Panc1 (cell line): Measurements from ENCODE around the gene GAS2. TPM values are rescaled to one million over a fixed set of nuclear protein-coding genes. Genes with fewer than 3 reads are reported as not detected.

Experiments
- ATAC-seq: fragments of 200-7000 bp; cut with Tn5 transposase; 2 replicates; pipeline ENCODE4 v1.9.1; 2020; ENCODE audit warnings: mild to moderate bottlenecking, moderate library complexity
- BruUV-seq: library from RNA; stranded (reverse); fragments of 400-500 nt; replicated peaks from 2 replicates; lab custom pipeline; 2021; lab: Mats Ljungman, UMichigan
- CTCF ChIA-PET: fragments of 300-600 bp; sonication (Branson Sonifier 250); formaldehyde crosslinking; loops from one replicate; lab custom pipeline; 2022; ENCODE audit warnings: antibody characterized with exemption; lab: Charles Lee
- POLR2A ChIA-PET: fragments of 300-600 bp; sonication (Branson Sonifier 250); formaldehyde crosslinking; loops from one replicate; lab custom pipeline; 2022; ENCODE audit warnings: antibody characterized with exemption; lab: Charles Lee
- DNase-seq: peaks from one replicate; pipeline ENCODE4 v3.0.0-alpha.2; 2010; ENCODE audit warnings: low read depth, low spot score
- H3K27ac ChIP-seq: 2 replicates; pipeline ENCODE4 v1.5.1; 2011; ENCODE audit warnings: mild to moderate bottlenecking, low read length, inconsistent platforms
- H3K27me3 ChIP-seq: fragments of 200-500 bp; sonication (Bioruptor generic); 2 replicates; pipeline ENCODE4 v1.6.0; 2014; ENCODE audit warnings: low read length, inconsistent platforms; ENCODE audit not compliant: control insufficient read depth, insufficient read depth
- H3K36me3 ChIP-seq: fragments of 200-500 bp; sonication (Bioruptor generic); 2 replicates; pipeline ENCODE4 v1.5.1; 2014; ENCODE audit warnings: inconsistent platforms, mild to moderate bottlenecking, low read length, moderate library complexity; ENCODE audit not compliant: control insufficient read depth, insufficient read depth
- H3K4me1 ChIP-seq: 2 replicates; pipeline ENCODE4 v1.5.1; 2011; ENCODE audit warnings: inconsistent platforms, mild to moderate bottlenecking, low read length, moderate library complexity; ENCODE audit not compliant: control insufficient read depth, insufficient read depth
- H3K4me3 ChIP-seq, 2 experiments: 2 replicates each; pipeline ENCODE4 v1.5.1; 2011 to 2012; ENCODE audit warnings: low read depth in 2 of 2, low read length in 2 of 2, mild to moderate bottlenecking in 2 of 2, inconsistent platforms in 1 of 2, moderate library complexity in 1 of 2
- H3K9me3 ChIP-seq: fragments of 200-500 bp; sonication (Bioruptor generic); 2 replicates; pipeline ENCODE4 v1.5.1; 2014; ENCODE audit warnings: low read depth, mild to moderate bottlenecking, inconsistent platforms, low read length, moderate library complexity; ENCODE audit not compliant: control insufficient read depth, insufficient read depth
- POLR2AphosphoS5 ChIP-seq: IDR thresholded peaks from 2 replicates; pipeline ENCODE4 v1.6.1; 2012; ENCODE audit warnings: mild to moderate bottlenecking, low read depth, low read length, moderate library complexity
- SIN3A ChIP-seq: IDR thresholded peaks from 2 replicates; pipeline ENCODE4 v1.6.1; 2012; ENCODE audit warnings: low read depth, mild to moderate bottlenecking, low read length, moderate library complexity, borderline replicate concordance; ENCODE audit not compliant: insufficient read depth
- TCF7L2 ChIP-seq: IDR thresholded peaks from 2 replicates; pipeline ENCODE4 v1.6.1; 2011; ENCODE audit warnings: mild to moderate bottlenecking, low read depth, low read length, inconsistent platforms
- in situ Hi-C: cut with HindIII; loops from 2 replicates; pipeline ENCODE4 v1.10.0; 2016; ENCODE audit warnings: low sequenced_read_pairs, low pct_unique_long_range_greater_than_20kb
- intact Hi-C: fragments of 100-400 bp; cut with micrococcal nuclease; formaldehyde crosslinking; loops from one replicate; pipeline ENCODE4 v1.10.0; 2022; ENCODE audit not compliant: unreplicated experiment
- total RNA-seq: library from RNA; stranded (reverse); gene quantifications from one replicate; pipeline ENCODE4 v1.2.1, GENCODE V29; 2021; ENCODE audit not compliant: unreplicated experiment
- TF ChIP-seq, protein P1 (sequence below), 2 experiments: IDR thresholded peaks; 2 replicates each; pipeline ENCODE4 v1.6.1; 2011 to 2012; ENCODE audit warnings: low read depth in 2 of 2, control low read depth in 1 of 2, low read length in 1 of 2, mild to moderate bottlenecking in 1 of 2, moderate library complexity in 1 of 2; ENCODE audit not compliant: insufficient read depth in 1 of 2
- TF ChIP-seq, protein P2 (sequence below): fragments of 450-650 bp; IDR thresholded peaks from 2 replicates; pipeline ENCODE4 v1.5.1; 2017; ENCODE audit warnings: mild to moderate bottlenecking

Gene GAS2
- total RNA-seq, 1 experiment from 2014 or later, result 0.87 TPM

DNA sequence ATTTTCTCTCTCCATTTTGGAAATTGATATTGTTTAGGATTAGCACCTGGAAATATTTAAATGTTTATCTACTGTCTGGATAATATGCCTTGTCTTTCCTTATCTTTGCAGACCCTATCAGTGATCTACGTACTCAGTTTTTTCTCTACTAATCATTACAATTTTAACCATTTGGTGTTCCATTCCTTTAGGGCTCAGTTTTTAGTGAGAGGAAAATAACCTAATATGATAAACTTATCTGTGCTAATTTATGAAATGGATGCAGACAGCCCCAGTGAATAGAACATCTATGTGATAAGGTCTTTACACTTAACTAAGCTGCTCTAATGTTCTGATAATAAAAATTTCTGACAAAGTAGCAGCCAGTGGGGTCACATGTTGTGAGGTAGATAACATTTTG lies 94.7 kb downstream of the GAS2 start:
- H3K4me3 ChIP-seq, result no peak overlapping the region
- in situ Hi-C loops (no loop called here), intact Hi-C loops (no loop called here)
- TF ChIP-seq POLR2AphosphoS5, result no peak
- TF ChIP-seq, protein P1, sequence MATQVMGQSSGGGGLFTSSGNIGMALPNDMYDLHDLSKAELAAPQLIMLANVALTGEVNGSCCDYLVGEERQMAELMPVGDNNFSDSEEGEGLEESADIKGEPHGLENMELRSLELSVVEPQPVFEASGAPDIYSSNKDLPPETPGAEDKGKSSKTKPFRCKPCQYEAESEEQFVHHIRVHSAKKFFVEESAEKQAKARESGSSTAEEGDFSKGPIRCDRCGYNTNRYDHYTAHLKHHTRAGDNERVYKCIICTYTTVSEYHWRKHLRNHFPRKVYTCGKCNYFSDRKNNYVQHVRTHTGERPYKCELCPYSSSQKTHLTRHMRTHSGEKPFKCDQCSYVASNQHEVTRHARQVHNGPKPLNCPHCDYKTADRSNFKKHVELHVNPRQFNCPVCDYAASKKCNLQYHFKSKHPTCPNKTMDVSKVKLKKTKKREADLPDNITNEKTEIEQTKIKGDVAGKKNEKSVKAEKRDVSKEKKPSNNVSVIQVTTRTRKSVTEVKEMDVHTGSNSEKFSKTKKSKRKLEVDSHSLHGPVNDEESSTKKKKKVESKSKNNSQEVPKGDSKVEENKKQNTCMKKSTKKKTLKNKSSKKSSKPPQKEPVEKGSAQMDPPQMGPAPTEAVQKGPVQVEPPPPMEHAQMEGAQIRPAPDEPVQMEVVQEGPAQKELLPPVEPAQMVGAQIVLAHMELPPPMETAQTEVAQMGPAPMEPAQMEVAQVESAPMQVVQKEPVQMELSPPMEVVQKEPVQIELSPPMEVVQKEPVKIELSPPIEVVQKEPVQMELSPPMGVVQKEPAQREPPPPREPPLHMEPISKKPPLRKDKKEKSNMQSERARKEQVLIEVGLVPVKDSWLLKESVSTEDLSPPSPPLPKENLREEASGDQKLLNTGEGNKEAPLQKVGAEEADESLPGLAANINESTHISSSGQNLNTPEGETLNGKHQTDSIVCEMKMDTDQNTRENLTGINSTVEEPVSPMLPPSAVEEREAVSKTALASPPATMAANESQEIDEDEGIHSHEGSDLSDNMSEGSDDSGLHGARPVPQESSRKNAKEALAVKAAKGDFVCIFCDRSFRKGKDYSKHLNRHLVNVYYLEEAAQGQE (IDR thresholded peaks at IDR 0.05; ENCODE audit: insufficient read depth in 1 of 2, low read depth in 2 of 2, low read length in 1 of 2), result no peak
- TF ChIP-seq, protein P2, sequence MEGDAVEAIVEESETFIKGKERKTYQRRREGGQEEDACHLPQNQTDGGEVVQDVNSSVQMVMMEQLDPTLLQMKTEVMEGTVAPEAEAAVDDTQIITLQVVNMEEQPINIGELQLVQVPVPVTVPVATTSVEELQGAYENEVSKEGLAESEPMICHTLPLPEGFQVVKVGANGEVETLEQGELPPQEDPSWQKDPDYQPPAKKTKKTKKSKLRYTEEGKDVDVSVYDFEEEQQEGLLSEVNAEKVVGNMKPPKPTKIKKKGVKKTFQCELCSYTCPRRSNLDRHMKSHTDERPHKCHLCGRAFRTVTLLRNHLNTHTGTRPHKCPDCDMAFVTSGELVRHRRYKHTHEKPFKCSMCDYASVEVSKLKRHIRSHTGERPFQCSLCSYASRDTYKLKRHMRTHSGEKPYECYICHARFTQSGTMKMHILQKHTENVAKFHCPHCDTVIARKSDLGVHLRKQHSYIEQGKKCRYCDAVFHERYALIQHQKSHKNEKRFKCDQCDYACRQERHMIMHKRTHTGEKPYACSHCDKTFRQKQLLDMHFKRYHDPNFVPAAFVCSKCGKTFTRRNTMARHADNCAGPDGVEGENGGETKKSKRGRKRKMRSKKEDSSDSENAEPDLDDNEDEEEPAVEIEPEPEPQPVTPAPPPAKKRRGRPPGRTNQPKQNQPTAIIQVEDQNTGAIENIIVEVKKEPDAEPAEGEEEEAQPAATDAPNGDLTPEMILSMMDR, result no peak
- TF ChIP-seq SIN3A, result no peak
- TF ChIP-seq TCF7L2, result no peak
- POLR2A ChIA-PET, result no interaction called here
- CTCF ChIA-PET, result no interaction called here
- H3K27ac ChIP-seq, result no peak overlapping the region
- H3K4me1 ChIP-seq, result no peaks in the 10 kb centered on the region
- no TSS peak for BruUV-seq
- no peak for DNase-seq
- no peaks in the 10 kb centered on the region for H3K27me3 ChIP-seq
- no peak for ATAC-seq
- no peaks in the 10 kb centered on the region for H3K9me3 ChIP-seq
- H3K36me3 ChIP-seq, result no peaks in the 10 kb centered on the region

DNA sequence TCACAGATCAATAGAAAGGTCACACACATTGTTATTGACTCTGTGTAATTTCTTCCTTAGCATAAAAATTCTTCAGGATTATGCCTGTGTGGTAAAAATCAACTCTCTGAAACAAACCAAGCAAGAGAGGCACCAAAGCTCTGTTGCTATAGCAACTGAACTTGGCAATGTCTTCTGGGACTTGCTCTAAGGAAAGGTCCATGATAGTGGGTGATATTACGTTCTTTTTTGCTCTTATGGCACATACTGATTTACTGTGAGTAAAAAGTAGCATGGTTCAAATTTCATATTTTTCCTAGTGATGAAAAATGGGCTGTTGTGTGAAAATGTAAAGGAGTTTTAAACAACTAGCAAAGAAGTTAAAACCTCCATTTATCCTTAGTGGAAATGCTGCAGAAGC lies 96.8 kb downstream of the GAS2 start:
- TF ChIP-seq, protein P2, result no peak
- TF ChIP-seq, protein P1 (IDR thresholded peaks at IDR 0.05; ENCODE audit: insufficient read depth in 1 of 2, low read depth in 2 of 2, low read length in 1 of 2), result no peak
- TF ChIP-seq TCF7L2, result no peak
- TF ChIP-seq SIN3A, result no peak
- no peak for TF ChIP-seq POLR2AphosphoS5

More for the DNA sequence above, 96.8 kb downstream of the GAS2 start:
- ChIA-PET CTCF (no interaction called here), POLR2A (no interaction called here)
- intact Hi-C loops, result no loop called here
- Histone ChIP-seq H3K4me3 (no peak overlapping the region), H3K36me3 (no peaks in the 10 kb centered on the region), H3K27ac (no peak overlapping the region), H3K9me3 (no peaks in the 10 kb centered on the region), H3K27me3 (no peaks in the 10 kb centered on the region), H3K4me1 (no peaks in the 10 kb centered on the region)
- in situ Hi-C loops, result no loop called here
- ATAC-seq (no peak), DNase-seq (no peak)
- BruUV-seq, result no TSS peak
